ENCODE measurements around the gene DENND4A. TPM values are rescaled to one million over a fixed set of nuclear protein-coding genes. Genes with fewer than 3 reads are reported as not detected.

DENND4A gene
- total and polyA plus RNA-seq, 2 of the 4 experiments (the other 2 are of a cell fraction) = 4.1 to 17.7 TPM

GRCh38 chr15:65629548-65629947 lies 162.5 kb downstream of the DENND4A start:
- no peak overlapping the region for H3K4ac ChIP-seq (ENCODE audit: low read depth, low read length)
- no peak for DNase-seq
- no peak overlapping the region for H3K9ac ChIP-seq (ENCODE audit: low read depth, low read length)
- H4K8ac ChIP-seq (ENCODE audit: low read depth in 2 of 2, low read length in 2 of 2) = no peak overlapping the region
- CTCF ChIA-PET = interaction anchor here (1.9 kb wide), 1 partner anchor 9 kb away, joined by 4 read pairs; no protein-coding TSS in a partner anchor
- intact Hi-C loops (cut with micrococcal nuclease) = no loop called here
- in situ Hi-C loops (cut with MboI; ENCODE audit: low sequenced_read_pairs) = no loop called here
- no peak overlapping the region for H2BK15ac ChIP-seq (ENCODE audit: low read depth, low read length)
- no TSS peak for BruUV-seq (replicated peaks)
- no peak overlapping the region for H3K18ac ChIP-seq (ENCODE audit: low read depth, low read length)
- no peak overlapping the region for H3K56ac ChIP-seq (ENCODE audit: extremely low read depth, insufficient read depth, low read length)
- H4K20me1 ChIP-seq (ENCODE audit: insufficient read depth, low read length) = no peaks in the 10 kb centered on the region
- H3K14ac ChIP-seq (replicated peaks; ENCODE audit: low read depth, low read length) = no peak overlapping the region
- no peak overlapping the region for H4K91ac ChIP-seq (ENCODE audit: insufficient read depth, low read depth, low read length)
- 0 out of 4 replicates have a peak, but pooled peaks cover 0 to 3% of the 10 kb centered on the region in 2 experiments for H3K79me1 ChIP-seq (ENCODE audit: low read depth in 1 of 2, low read length in 2 of 2)
- dilution Hi-C loops (cut with HindIII; ENCODE audit: low sequenced_read_pairs, unreplicated experiment) = no loop called here
- H3K36me3 ChIP-seq (ENCODE audit: control insufficient read depth, insufficient read depth, low read length) = no peaks in the 10 kb centered on the region; the same call in 1 of the 2 replicates
- no peak overlapping the region for H2AK9ac ChIP-seq (replicated peaks; ENCODE audit: low read depth, low read length, poor library complexity)
- no peak overlapping the region for H2BK5ac ChIP-seq (ENCODE audit: low read depth, low read length, poor library complexity, severe bottlenecking)
- H3K27ac ChIP-seq (ENCODE audit: insufficient read depth, low read length) = no peak overlapping the region
- no peak overlapping the region for H2BK20ac ChIP-seq (ENCODE audit: low read depth, low read length)
- ATAC-seq (ENCODE audit: low read depth) = no peak
- peaks cover 9% of the 10 kb centered on the region for H3K4me1 ChIP-seq (ENCODE audit: control insufficient read depth, insufficient read depth, low read length)
- no peaks in the 10 kb centered on the region for H3K27me3 ChIP-seq (ENCODE audit: control insufficient read depth, insufficient read depth, low read length)
- H4K5ac ChIP-seq (ENCODE audit: low read depth, low read length) = no peak overlapping the region
- H3K9me1 ChIP-seq (ENCODE audit: insufficient read depth, low read length) = peaks cover 16% of the 10 kb centered on the region
- no peak overlapping the region for H3K4me3 ChIP-seq (ENCODE audit: insufficient read depth, low read depth, low read length)
- H2AK5ac ChIP-seq (ENCODE audit: low read depth, low read length) = no peak overlapping the region
- TF ChIP-seq CHD1 (IDR thresholded peaks at IDR 0.05; ENCODE audit: low read depth, low read length) (no peak), NFE2L2 (IDR thresholded peaks at IDR 0.05; ENCODE audit: low read depth, low read length) (no peak), SMC3 (IDR thresholded peaks at IDR 0.05; ENCODE audit: low read depth, low read length) (no peak), RAD21 (IDR thresholded peaks at IDR 0.05; ENCODE audit: low read length) (no peak), CEBPB (IDR thresholded peaks at IDR 0.05; ENCODE audit: low read depth, low read length) (no peak), RFX5 (IDR thresholded peaks at IDR 0.05; ENCODE audit: low read depth, low read length) (no peak), ELK1 (IDR thresholded peaks at IDR 0.05; ENCODE audit: borderline replicate concordance, low read depth, low read length) (no peak), POLR2A (IDR thresholded peaks at IDR 0.05; ENCODE audit: low read depth, low read length) (no peak), RCOR1 (IDR thresholded peaks at IDR 0.05; ENCODE audit: insufficient replicate concordance, low read length) (no peak), BHLHE40 (IDR thresholded peaks at IDR 0.05; ENCODE audit: low read depth, low read length) (no peak), MAZ (IDR thresholded peaks at IDR 0.05; ENCODE audit: borderline replicate concordance, low read depth, low read length) (no peak), FOS (IDR thresholded peaks at IDR 0.05; ENCODE audit: low read depth, low read length) (no peak), USF2 (IDR thresholded peaks at IDR 0.05; ENCODE audit: low read depth, low read length) (no peak), MXI1 (IDR thresholded peaks at IDR 0.05; ENCODE audit: borderline replicate concordance, low read depth, low read length) (no peak), MAFK (IDR thresholded peaks at IDR 0.05; ENCODE audit: low read depth, low read length) (no peak)
- TF ChIP-seq, protein P1, sequence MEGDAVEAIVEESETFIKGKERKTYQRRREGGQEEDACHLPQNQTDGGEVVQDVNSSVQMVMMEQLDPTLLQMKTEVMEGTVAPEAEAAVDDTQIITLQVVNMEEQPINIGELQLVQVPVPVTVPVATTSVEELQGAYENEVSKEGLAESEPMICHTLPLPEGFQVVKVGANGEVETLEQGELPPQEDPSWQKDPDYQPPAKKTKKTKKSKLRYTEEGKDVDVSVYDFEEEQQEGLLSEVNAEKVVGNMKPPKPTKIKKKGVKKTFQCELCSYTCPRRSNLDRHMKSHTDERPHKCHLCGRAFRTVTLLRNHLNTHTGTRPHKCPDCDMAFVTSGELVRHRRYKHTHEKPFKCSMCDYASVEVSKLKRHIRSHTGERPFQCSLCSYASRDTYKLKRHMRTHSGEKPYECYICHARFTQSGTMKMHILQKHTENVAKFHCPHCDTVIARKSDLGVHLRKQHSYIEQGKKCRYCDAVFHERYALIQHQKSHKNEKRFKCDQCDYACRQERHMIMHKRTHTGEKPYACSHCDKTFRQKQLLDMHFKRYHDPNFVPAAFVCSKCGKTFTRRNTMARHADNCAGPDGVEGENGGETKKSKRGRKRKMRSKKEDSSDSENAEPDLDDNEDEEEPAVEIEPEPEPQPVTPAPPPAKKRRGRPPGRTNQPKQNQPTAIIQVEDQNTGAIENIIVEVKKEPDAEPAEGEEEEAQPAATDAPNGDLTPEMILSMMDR (conservative IDR thresholded peaks at IDR 0.05; ENCODE audit: low read depth, low read length) = no peak
- no peak overlapping the region for H2AFZ ChIP-seq (replicated peaks; ENCODE audit: low read length, poor library complexity)
- no peaks in the 10 kb centered on the region for H3K9me3 ChIP-seq (ENCODE audit: control insufficient read depth, insufficient read depth, low read length)
- POLR2A ChIA-PET (ENCODE audit: unreplicated experiment) = no interaction called here
- H3K4me2 ChIP-seq (ENCODE audit: low read depth, low read length) = no peak overlapping the region
- H3K23ac ChIP-seq (ENCODE audit: low read depth, low read length) = no peak overlapping the region
- no CpG with 5 or more reads among the region's 3 CpGs for WGBS, 2 experiments (ENCODE audit: extremely low coverage in 2 of 2, insufficient read length in 1 of 2)
- no peak overlapping the region for H2BK120ac ChIP-seq (ENCODE audit: low read depth, low read length)
